ENCODE measurements around the gene NES.

NES gene

GRCh38 chr1:156684227-156684782 lies 7.1 kb upstream of the NES start:
- in situ Hi-C loops (cut with MboI; ENCODE audit: low sequenced_read_pairs), result no loop called here

GRCh38 chr1:156682166-156682890 lies 5.1 kb upstream of the NES start:
- in situ Hi-C loops (cut with MboI; ENCODE audit: low sequenced_read_pairs), result no loop called here

- in situ Hi-C loops (cut with MboI; ENCODE audit: low sequenced_read_pairs), result no loop called here
Measured at GRCh38 chr1:156681196-156681960, 4.2 kb upstream of the NES start.

GRCh38 chr1:156680056-156680455 lies 2.8 kb upstream of the NES start:
- in situ Hi-C loops (cut with MboI; ENCODE audit: low sequenced_read_pairs), result no loop called here

GRCh38 chr1:156677616-156678596 lies 699 bp upstream of the NES start:
- in situ Hi-C loops (cut with MboI; ENCODE audit: low sequenced_read_pairs), result no loop called here

GRCh38 chr1:156676114-156676819 lies 940 bp downstream of the NES start:
- in situ Hi-C loops (cut with MboI; ENCODE audit: low sequenced_read_pairs), result no loop called here

- in situ Hi-C loops (cut with MboI; ENCODE audit: low sequenced_read_pairs), result no loop called here
Measured at GRCh38 chr1:156675210-156676113, 1.7 kb downstream of the NES start.

- in situ Hi-C loops (cut with MboI; ENCODE audit: low sequenced_read_pairs), result no loop called here
Measured at GRCh38 chr1:156673387-156674121, 3.7 kb downstream of the NES start.

- in situ Hi-C loops (cut with MboI; ENCODE audit: low sequenced_read_pairs), result no loop called here
Measured at GRCh38 chr1:156671804-156672203, 5.4 kb downstream of the NES start.

- in situ Hi-C loops (cut with MboI; ENCODE audit: low sequenced_read_pairs), result no loop called here
Measured at GRCh38 chr1:156670791-156671190, 6.4 kb downstream of the NES start.

GRCh38 chr1:156670359-156670758 lies 6.8 kb downstream of the NES start:
- in situ Hi-C loops (cut with MboI; ENCODE audit: low sequenced_read_pairs), result no loop called here

GRCh38 chr1:156669794-156670193 lies 7.4 kb downstream of the NES start:
- in situ Hi-C loops (cut with MboI; ENCODE audit: low sequenced_read_pairs), result no loop called here

GRCh38 chr1:156668801-156669637 lies 8.2 kb downstream of the NES start:
- in situ Hi-C loops (cut with MboI; ENCODE audit: low sequenced_read_pairs), result no loop called here

GRCh38 chr1:156667968-156668709 lies 9.1 kb downstream of the NES start:
- in situ Hi-C loops (cut with MboI; ENCODE audit: low sequenced_read_pairs), result no loop called here

GRCh38 chr1:156667610-156667967 lies 9.6 kb downstream of the NES start:
- in situ Hi-C loops (cut with MboI; ENCODE audit: low sequenced_read_pairs), result no loop called here

GRCh38 chr1:156666862-156667609 lies 10.2 kb downstream of the NES start:
- in situ Hi-C loops (cut with MboI; ENCODE audit: low sequenced_read_pairs), result no loop called here
